GM12874 (cell line): ENCODE measurements around the gene CPPED1.

Experiments used
- TF ChIP-seq, protein P1 (sequence below): IDR thresholded peaks from 2 replicates; pipeline ENCODE4 v1.5.1; 2011; ENCODE audit warnings: low read depth, mild to moderate bottlenecking, control low read depth, low read length, moderate library complexity; ENCODE audit not compliant: insufficient read depth

Gene CPPED1

DNA sequence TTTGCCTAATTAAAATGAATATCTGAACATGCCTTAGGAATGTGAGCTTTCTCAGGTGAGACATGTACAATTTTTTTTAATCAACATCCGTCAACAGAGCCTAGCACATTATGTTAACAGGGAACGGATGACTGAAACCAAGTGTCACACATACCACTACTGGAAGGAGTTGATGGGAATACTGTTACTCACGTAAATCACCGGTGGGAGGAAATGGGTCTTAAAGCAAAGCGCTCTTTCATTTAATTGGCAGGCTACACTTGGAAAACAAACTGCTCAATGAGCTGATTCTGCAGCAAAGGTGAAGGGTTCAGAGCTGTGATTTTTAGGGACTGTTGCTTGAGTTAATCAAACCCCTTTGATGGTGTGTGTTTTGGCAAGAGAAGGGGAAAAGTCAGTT, 4.8 kb downstream of the CPPED1 start:
- TF ChIP-seq, protein P1, sequence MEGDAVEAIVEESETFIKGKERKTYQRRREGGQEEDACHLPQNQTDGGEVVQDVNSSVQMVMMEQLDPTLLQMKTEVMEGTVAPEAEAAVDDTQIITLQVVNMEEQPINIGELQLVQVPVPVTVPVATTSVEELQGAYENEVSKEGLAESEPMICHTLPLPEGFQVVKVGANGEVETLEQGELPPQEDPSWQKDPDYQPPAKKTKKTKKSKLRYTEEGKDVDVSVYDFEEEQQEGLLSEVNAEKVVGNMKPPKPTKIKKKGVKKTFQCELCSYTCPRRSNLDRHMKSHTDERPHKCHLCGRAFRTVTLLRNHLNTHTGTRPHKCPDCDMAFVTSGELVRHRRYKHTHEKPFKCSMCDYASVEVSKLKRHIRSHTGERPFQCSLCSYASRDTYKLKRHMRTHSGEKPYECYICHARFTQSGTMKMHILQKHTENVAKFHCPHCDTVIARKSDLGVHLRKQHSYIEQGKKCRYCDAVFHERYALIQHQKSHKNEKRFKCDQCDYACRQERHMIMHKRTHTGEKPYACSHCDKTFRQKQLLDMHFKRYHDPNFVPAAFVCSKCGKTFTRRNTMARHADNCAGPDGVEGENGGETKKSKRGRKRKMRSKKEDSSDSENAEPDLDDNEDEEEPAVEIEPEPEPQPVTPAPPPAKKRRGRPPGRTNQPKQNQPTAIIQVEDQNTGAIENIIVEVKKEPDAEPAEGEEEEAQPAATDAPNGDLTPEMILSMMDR, result no peak

DNA sequence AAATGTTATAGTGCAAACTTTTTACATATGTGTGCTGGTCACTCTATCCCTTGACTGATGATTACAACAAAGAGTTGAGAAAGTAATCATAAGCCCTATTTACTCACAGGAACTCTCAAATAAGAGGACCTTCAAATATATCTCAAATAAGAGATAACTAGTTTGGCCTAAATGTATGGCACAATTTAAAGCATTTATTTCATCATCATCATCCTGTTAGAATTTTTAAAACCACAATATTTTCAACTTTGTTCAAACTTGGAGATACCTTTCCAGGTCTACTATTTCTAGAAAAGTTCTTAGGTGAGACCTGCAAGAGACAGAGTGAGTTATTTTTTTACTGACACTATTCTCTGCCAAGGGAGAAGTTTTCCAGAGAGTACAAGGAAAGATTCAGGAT, 5.5 kb downstream of the CPPED1 start:
- TF ChIP-seq, protein P1, result no peak

DNA sequence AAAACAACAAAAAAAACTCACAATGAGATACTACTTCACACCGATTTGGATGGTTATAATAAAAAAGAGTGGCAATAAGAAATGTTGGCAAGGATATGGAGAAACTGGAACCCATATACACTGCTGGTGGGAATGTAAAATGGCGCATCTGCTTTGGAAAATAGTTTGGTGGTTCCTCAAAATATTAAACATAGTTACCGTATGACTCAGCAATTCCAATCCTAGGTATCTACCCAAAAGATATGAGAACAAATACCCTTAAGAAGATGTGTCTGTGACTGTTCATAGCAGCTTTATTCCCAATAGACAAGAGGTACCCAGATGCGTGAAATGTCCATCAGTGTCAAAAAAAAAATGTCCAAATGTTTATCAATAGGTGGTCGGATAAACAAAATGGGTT, 7.2 kb downstream of the CPPED1 start:
- TF ChIP-seq, protein P1, result no peak

DNA sequence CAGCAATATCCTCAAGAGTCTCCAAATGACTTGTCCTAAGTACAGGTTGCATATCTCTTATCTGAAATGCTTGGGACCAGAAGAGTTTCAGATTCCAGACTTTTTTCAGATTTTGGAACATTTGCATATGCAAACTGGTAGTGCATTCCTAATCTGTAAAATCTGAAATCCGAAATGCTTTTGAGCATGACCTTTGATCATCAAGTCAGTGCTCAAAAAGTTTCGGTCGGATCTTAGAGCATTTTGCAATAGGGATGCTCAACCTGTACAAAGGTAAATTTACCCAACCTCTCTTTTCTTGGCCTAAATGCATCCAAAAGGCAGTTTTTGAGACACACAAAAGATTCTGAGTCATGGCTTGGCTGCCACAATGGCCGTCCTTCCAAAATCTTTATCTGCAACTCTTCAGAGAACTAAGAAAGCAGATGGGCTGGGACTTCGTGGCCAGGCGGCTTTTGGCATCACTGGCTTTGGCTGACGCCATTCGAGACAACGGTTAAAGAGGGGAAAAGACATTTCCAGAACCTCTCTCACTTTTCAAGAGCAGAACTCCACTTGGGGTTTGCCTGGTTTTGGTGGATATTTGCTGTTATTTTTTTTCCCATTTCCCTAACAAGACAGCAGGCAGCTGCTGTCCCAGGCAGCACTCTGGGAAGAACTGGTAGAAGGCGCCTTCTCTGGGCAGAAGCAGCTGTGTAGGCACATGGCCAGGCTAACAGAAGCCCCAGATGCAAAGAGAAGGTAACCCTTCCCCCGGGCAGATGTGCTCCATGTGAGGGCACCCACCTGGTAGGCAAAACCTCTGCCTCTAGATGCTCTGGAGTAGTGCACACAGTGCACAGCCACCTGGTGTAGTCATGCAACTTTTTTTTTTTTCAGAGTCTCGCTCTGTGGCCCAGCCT, 8.9 kb downstream of the CPPED1 start:
- TF ChIP-seq, protein P1, result no peak

DNA sequence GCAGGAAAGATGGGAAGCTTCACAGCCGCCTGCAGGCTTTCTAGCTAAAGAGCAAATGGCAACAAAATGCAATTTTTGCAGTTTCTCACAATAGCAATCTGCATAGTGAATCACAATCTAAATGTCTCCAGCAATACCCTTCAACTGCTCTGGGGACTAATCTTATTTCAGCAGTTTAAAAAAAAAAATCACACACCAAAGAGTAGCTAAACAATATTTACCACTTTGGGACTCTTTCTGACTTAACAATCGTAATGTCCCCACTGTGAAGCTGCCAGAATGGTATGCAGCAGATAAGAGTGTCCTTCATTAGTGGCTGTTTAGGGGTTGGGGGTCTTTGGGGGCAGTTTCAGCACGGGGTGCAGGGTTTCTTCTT, 9.8 kb downstream of the CPPED1 start:
- TF ChIP-seq, protein P1, result no peak

DNA sequence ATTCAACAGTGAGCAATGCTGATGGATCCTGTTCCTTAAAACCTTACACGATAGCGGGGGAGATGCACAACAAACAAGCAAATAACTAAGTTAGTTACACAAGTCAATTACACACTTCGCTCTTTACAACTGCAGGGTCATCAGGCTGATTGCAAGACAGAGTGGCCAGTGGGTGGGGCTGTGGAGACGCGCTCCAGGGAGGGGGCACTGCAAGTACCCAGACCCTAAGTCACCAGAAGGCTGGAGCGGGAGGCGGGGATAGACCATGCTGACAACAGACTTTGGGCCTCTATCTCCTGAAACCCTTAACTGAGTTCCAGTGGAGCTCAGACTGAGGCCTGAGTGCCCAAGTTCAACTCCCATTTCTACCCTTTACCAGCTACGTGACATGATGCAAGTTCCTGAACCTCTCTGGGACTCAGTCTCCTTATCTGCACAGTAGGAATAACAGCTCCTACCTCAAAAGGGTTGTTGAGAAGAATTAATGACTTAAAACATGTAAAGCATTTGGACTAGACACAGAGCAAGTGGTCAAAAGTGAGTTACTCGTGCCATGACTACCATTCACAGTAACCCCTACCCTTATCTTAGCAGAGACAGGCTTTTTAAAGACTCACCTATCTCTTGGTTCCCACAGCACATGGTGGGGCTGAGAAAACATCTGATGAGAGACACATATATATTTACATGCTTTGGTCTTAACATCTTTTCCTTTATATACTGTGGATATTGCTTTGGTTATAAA, 10.4 kb downstream of the CPPED1 start:
- TF ChIP-seq, protein P1, result no peak

DNA sequence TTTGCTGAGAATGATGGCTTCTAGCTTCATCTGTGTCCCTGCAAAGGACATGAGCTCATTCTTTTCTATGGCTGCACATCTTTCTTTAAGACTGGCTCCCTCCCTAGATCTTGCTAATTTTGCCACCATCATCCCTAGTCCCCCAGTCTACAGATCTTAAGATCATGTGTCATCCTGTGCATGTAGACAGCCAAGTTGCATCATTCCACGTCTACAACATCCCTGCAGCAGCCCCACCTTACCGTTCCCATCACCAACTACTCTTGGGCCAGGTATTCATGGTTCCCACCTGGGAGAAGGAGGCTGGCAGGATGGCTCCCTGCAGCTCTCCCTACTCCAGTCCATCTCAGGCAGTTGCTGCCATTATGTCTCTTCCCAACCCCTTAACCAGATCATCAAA, 12.3 kb downstream of the CPPED1 start:
- TF ChIP-seq, protein P1, result no peak
